NB4 (cell line): ENCODE results near the gene APMAP.

Experiments used
- MYC ChIP-seq: IDR thresholded peaks from 2 replicates; pipeline ENCODE4 v1.6.1; 2011; ENCODE audit warnings: low read depth, low read length
- POLR2A ChIP-seq: IDR thresholded peaks from 2 replicates; pipeline ENCODE4 v1.6.1; 2011; ENCODE audit warnings: mild to moderate bottlenecking; ENCODE audit not compliant: insufficient read length; ENCODE audit errors: extremely low read depth
- TF ChIP-seq, protein P1 (sequence below): IDR thresholded peaks from one replicate; pipeline ENCODE4 v1.5.1; 2012; ENCODE audit warnings: low read depth, low read length
- TF ChIP-seq, protein P2 (sequence below): IDR thresholded peaks from 2 replicates; pipeline ENCODE4 v1.6.1; 2011; ENCODE audit warnings: low read depth, low read length

DNA sequence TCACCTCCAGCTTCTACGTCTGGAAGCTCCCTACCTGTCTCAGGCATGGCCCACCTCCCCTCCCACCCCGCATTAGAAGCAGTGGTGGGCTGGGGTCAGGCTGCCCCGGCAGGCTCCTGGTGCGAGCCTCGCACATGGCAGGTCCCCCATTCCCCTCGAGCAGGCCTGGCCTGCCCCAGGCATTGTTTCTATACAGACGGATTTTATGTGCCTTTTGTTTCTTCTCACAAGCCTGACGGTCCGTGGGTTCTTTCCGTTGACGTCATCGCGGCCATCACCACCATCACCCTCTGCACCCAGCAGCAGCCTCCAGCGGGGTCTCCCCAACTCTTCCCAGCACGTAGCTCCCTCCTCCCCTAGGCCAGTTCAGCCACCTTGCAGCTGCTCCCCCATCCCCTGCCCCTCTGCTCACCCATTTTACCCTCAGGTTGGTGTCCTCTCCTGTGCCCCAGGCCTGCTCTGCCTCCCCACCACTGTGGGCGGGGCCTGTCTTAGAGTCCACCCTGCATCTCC lies 38.9 kb downstream of the APMAP start:
- TF ChIP-seq, protein P1, sequence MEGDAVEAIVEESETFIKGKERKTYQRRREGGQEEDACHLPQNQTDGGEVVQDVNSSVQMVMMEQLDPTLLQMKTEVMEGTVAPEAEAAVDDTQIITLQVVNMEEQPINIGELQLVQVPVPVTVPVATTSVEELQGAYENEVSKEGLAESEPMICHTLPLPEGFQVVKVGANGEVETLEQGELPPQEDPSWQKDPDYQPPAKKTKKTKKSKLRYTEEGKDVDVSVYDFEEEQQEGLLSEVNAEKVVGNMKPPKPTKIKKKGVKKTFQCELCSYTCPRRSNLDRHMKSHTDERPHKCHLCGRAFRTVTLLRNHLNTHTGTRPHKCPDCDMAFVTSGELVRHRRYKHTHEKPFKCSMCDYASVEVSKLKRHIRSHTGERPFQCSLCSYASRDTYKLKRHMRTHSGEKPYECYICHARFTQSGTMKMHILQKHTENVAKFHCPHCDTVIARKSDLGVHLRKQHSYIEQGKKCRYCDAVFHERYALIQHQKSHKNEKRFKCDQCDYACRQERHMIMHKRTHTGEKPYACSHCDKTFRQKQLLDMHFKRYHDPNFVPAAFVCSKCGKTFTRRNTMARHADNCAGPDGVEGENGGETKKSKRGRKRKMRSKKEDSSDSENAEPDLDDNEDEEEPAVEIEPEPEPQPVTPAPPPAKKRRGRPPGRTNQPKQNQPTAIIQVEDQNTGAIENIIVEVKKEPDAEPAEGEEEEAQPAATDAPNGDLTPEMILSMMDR = no peak
- TF ChIP-seq POLR2A = no peak
- TF ChIP-seq, protein P2, sequence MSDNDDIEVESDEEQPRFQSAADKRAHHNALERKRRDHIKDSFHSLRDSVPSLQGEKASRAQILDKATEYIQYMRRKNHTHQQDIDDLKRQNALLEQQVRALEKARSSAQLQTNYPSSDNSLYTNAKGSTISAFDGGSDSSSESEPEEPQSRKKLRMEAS = no peak
- TF ChIP-seq MYC = no peak
